SK-N-SH (cell line): Measurements from ENCODE around the gene C6orf89. TPM values are rescaled to one million over a fixed set of nuclear protein-coding genes. Genes with fewer than 3 reads are reported as not detected.

Experiments used
- CTCF ChIA-PET: fragments of 300-600, 350-600 bp; formaldehyde crosslinking; extraction: SDS; loops from one replicate; lab custom pipeline; 2021; lab: Yijun Ruan, JAX
- POLR2A ChIA-PET: fragments of 350-600 bp; sonication (Branson Sonifier 250); formaldehyde crosslinking; extraction: SDS; loops from one replicate; lab custom pipeline; 2020; ENCODE audit warnings: antibody characterized with exemption, inconsistent platforms; lab: Yijun Ruan, JAX
- DNase-seq: peaks from one replicate; pipeline ENCODE4 v3.0.0; 2012
- H2AFZ ChIP-seq: fragments of 200-600 bp; sonication (generic); 2 replicates; pipeline ENCODE4 v1.8.1; 2016; ENCODE audit warnings: antibody characterized with exemption, mild to moderate bottlenecking, low read depth
- H3F3A ChIP-seq: fragments of 200-600 bp; sonication (generic); replicated peaks from 2 replicates; pipeline ENCODE3; 2016; ENCODE audit warnings: antibody characterized with exemption, mild to moderate bottlenecking; ENCODE audit not compliant: insufficient read depth
- H3K27ac ChIP-seq, 2 experiments: fragments of 200-500 bp in 1 of 2; fragments of 200-600 bp in 1 of 2; sonication (Bioruptor generic) in 1 of 2; sonication (generic), shearing (Covaris generic) in 1 of 2; 2 replicates each; pipeline versions ENCODE4 v1.5.1 to v1.6.1; 2014 to 2016; ENCODE audit warnings: low read depth in 2 of 2, inconsistent platforms in 1 of 2, low read length in 1 of 2, mild to moderate bottlenecking in 1 of 2, mixed read lengths in 1 of 2
- H3K27me3 ChIP-seq: fragments of 200-600 bp; sonication (generic), shearing (Covaris generic); 2 replicates; pipeline ENCODE4 v1.6.1; 2016; ENCODE audit warnings: mixed run types; ENCODE audit not compliant: insufficient read depth
- H3K36me3 ChIP-seq, 2 experiments: fragments of 200-500 bp in 1 of 2; fragments of 200-600 bp in 1 of 2; sonication (Bioruptor generic) in 1 of 2; sonication (generic) in 1 of 2; replicated peaks in 1 of 2; 2 replicates each; pipeline versions ENCODE3 to v1.5.1; 2014 to 2016; ENCODE audit warnings: low read length in 1 of 2, mild to moderate bottlenecking in 1 of 2; ENCODE audit not compliant: insufficient read depth in 2 of 2, control insufficient read depth in 1 of 2
- H3K4me1 ChIP-seq, 2 experiments: fragments of 200-500 bp in 1 of 2; fragments of 200-600 bp in 1 of 2; sonication (Bioruptor generic) in 1 of 2; sonication (generic), shearing (Covaris generic) in 1 of 2; 2 replicates each; pipeline versions ENCODE4 v1.5.1 to v1.6.1; 2014 to 2016; ENCODE audit warnings: low read depth in 1 of 2, low read length in 1 of 2, mixed run types in 1 of 2; ENCODE audit not compliant: insufficient read depth in 2 of 2, control insufficient read depth in 1 of 2
- H3K4me2 ChIP-seq: fragments of 200-600 bp; sonication (generic), shearing (Covaris generic); 2 replicates; pipeline ENCODE4 v1.6.1; 2017; ENCODE audit warnings: mixed run types
- H3K4me3 ChIP-seq, 2 experiments: fragments of 200-500 bp in 1 of 2; fragments of 200-600 bp in 1 of 2; sonication (Bioruptor generic) in 1 of 2; sonication (generic), shearing (Covaris generic) in 1 of 2; 2 replicates each; pipeline versions ENCODE4 v1.5.1 to v1.8.1; 2014 to 2016; ENCODE audit warnings: low read depth in 2 of 2, inconsistent platforms in 1 of 2, low read length in 1 of 2, mild to moderate bottlenecking in 1 of 2, mixed read lengths in 1 of 2, moderate library complexity in 1 of 2
- H3K79me2 ChIP-seq: fragments of 200-600 bp; sonication (generic); 2 replicates; pipeline ENCODE4 v1.8.1; 2017; ENCODE audit warnings: mild to moderate bottlenecking; ENCODE audit not compliant: insufficient read depth
- H3K9ac ChIP-seq: fragments of 200-600 bp; sonication (generic); 2 replicates; pipeline ENCODE4 v1.6.1; 2017; ENCODE audit warnings: mixed run types
- H3K9me2 ChIP-seq: fragments of 200-600 bp; sonication (generic); 2 replicates; pipeline ENCODE4 v1.6.1; 2017; ENCODE audit warnings: mixed run types
- H3K9me3 ChIP-seq: fragments of 200-600 bp; sonication (generic); 2 replicates; pipeline ENCODE4 v1.6.1; 2017; ENCODE audit warnings: mixed run types, mild to moderate bottlenecking, moderate library complexity
- H4K20me1 ChIP-seq: fragments of 200-600 bp; sonication (generic); 2 replicates; pipeline ENCODE4 v1.6.1; 2017; ENCODE audit warnings: mild to moderate bottlenecking, mixed run types; ENCODE audit not compliant: insufficient read depth
- FOSL2 ChIP-seq: IDR thresholded peaks from 2 replicates; pipeline ENCODE4 v1.4.0; 2012; ENCODE audit warnings: low read depth, mild to moderate bottlenecking, moderate library complexity, borderline replicate concordance
- FOXM1 ChIP-seq: IDR thresholded peaks from 2 replicates; pipeline ENCODE4 v1.4.0; 2012; ENCODE audit warnings: low read depth, mild to moderate bottlenecking
- GATA2 ChIP-seq: sonication (generic); formaldehyde crosslinking; IDR thresholded peaks from 2 replicates; pipeline ENCODE4 v1.5.0; 2020; ENCODE audit warnings: mild to moderate bottlenecking, missing genetic modification reagents
- JUND ChIP-seq: IDR thresholded peaks from 2 replicates; pipeline ENCODE4 v1.4.0; 2012
- RAD21 ChIP-seq: IDR thresholded peaks from 2 replicates; pipeline ENCODE4 v1.6.1; 2012; ENCODE audit warnings: mild to moderate bottlenecking, low read length
- RXRA ChIP-seq: IDR thresholded peaks from 2 replicates; pipeline ENCODE4 v1.4.0; 2012; ENCODE audit warnings: low read depth, mild to moderate bottlenecking, borderline replicate concordance
- SMC3 ChIP-seq: IDR thresholded peaks from 2 replicates; pipeline ENCODE4 v1.6.1; 2012; ENCODE audit warnings: low read depth, low read length, improper control_type of control experiment
- TAF1 ChIP-seq: IDR thresholded peaks from 2 replicates; pipeline ENCODE4 v1.6.1; 2012; ENCODE audit warnings: low read depth, mild to moderate bottlenecking, low read length, moderate library complexity, borderline replicate concordance
- USF1 ChIP-seq: IDR thresholded peaks from 2 replicates; pipeline ENCODE4 v1.4.0; 2012; ENCODE audit warnings: low read depth, borderline replicate concordance
- YY1 ChIP-seq: IDR thresholded peaks from 2 replicates; pipeline ENCODE4 v1.4.0; 2012; ENCODE audit warnings: low read depth, mild to moderate bottlenecking
- WGBS: methylation state at CpG from one replicate; pipeline ENCODE4 v1.1.6; 2017; ENCODE audit warnings: low lambda C conversion rate; 5-methylcytosine and 5-hydroxymethylcytosine counted together
- polyA plus RNA-seq, 3 experiments: library from polyadenylated mRNA; depleted of rRNA; stranded (reverse); fragments of >200 nt; gene quantifications; 2 replicates each; pipeline ENCODE4 v1.2.3, GENCODE V29; 2012
- TF ChIP-seq, protein P1 (sequence below): fragments of 200-600 bp; sonication (generic); IDR thresholded peaks from 2 replicates; pipeline ENCODE4 v1.6.1; 2017; ENCODE audit warnings: antibody characterized with exemption, mild to moderate bottlenecking, moderate library complexity

C6orf89 gene
- polyA plus RNA-seq, 1 of the 3 experiments (the other 2 are of a cell fraction) = 20.4 TPM

- peak; percentile 61 for DNase-seq
- peaks cover 22 to 35% of the 10 kb centered on the region in 2 experiments for H3K36me3 ChIP-seq
- POLR2A ChIA-PET = interaction anchor here (1.0 kb wide), 1 partner anchor 61 kb away, joined by 3 read pairs; no protein-coding TSS in a partner anchor
- no peak overlapping the region for H2AFZ ChIP-seq
- no peaks in the 10 kb centered on the region for H4K20me1 ChIP-seq
- H3K79me2 ChIP-seq = no peaks in the 10 kb centered on the region
- H3K4me3 ChIP-seq = no peak overlapping the region; a peak in 1 of 4 replicates
- no peaks in the 10 kb centered on the region for H3K27me3 ChIP-seq
- H3K9me3 ChIP-seq = no peaks in the 10 kb centered on the region
- WGBS = 63% methylated on average over 3 of the region's 3 CpGs
- TF ChIP-seq SMC3 (peak; percentile 75), YY1 (no peak), RAD21 (peak; percentile 83), GATA2 (CRISPR knock-in tag) (no peak)
- TF ChIP-seq, protein P1, sequence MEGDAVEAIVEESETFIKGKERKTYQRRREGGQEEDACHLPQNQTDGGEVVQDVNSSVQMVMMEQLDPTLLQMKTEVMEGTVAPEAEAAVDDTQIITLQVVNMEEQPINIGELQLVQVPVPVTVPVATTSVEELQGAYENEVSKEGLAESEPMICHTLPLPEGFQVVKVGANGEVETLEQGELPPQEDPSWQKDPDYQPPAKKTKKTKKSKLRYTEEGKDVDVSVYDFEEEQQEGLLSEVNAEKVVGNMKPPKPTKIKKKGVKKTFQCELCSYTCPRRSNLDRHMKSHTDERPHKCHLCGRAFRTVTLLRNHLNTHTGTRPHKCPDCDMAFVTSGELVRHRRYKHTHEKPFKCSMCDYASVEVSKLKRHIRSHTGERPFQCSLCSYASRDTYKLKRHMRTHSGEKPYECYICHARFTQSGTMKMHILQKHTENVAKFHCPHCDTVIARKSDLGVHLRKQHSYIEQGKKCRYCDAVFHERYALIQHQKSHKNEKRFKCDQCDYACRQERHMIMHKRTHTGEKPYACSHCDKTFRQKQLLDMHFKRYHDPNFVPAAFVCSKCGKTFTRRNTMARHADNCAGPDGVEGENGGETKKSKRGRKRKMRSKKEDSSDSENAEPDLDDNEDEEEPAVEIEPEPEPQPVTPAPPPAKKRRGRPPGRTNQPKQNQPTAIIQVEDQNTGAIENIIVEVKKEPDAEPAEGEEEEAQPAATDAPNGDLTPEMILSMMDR = peak; percentile 75
- CTCF ChIA-PET = interaction anchor here (0.6 to 7.2 kb wide), 40 partner anchors 9 to 491 kb away, joined by 3 to 200 read pairs (median 5); partner anchors contain the start of genes C6orf89, MTCH1 and PPIL1
- H3K9ac ChIP-seq = no peak overlapping the region
- H3K4me2 ChIP-seq = no peak overlapping the region
- no peak overlapping the region for H3K27ac ChIP-seq
- H3K4me1 ChIP-seq = peaks cover 10 to 13% of the 10 kb centered on the region in 2 experiments; a peak in 2 of 4 replicates
- no peaks in the 10 kb centered on the region for H3F3A ChIP-seq
- no peaks in the 10 kb centered on the region for H3K9me2 ChIP-seq
These were observed 34.6 kb upstream of the C6orf89 start for GRCh38 chr6:36851149-36851614.

DNA sequence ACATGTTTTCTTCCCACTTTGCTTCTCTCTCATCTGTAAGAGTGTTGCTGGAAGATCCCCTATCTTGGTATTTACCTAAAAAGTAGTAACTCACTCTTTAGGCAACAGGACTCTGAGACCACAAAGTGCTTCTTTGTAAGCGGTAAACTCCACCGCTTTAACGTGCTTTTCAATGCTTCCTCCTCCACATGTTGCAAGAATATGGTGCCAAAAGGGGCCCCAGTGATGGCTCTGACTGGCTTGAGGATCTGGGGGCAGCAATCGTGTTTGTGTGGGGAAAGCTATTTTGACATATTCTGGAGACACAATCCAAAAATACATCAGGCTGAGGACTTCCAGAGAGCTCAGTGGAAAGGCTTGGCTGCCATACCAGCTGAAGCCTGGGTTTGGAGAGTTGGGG is 34.1 kb upstream of the C6orf89 start:
- Histone ChIP-seq H3K9ac (no peak overlapping the region), H3K4me1 (peaks cover 10 to 16% of the 10 kb centered on the region in 2 experiments; a peak in 2 of 4 replicates), H3K27me3 (no peaks in the 10 kb centered on the region), H3K9me3 (no peaks in the 10 kb centered on the region), H3K4me2 (no peak overlapping the region), H4K20me1 (no peaks in the 10 kb centered on the region), H3K36me3 (peaks cover 25 to 37% of the 10 kb centered on the region in 2 experiments), H3K79me2 (no peaks in the 10 kb centered on the region), H3K9me2 (no peaks in the 10 kb centered on the region), H2AFZ (no peak overlapping the region), H3K4me3 (no peak overlapping the region), H3F3A (no peaks in the 10 kb centered on the region), H3K27ac (no peak overlapping the region)
- DNase-seq = no peak
- TF ChIP-seq FOSL2 (no peak), YY1 (no peak), FOXM1 (no peak), TAF1 (no peak), USF1 (no peak), JUND (no peak), RXRA (no peak)
- WGBS = 91% methylated on average over 4 of the region's 4 CpGs
- ChIA-PET CTCF (interaction anchor here (0.8 to 7.2 kb wide), 40 partner anchors 9 to 491 kb away, joined by 3 to 200 read pairs (median 5); partner anchors contain the start of genes C6orf89, MTCH1 and PPIL1), POLR2A (interaction anchor here (0.8 to 1.2 kb wide), 3 partner anchors 23 to 167 kb away, joined by 3 read pairs; partner anchors contain the start of gene PPIL1)
